ENCODE data around the gene NOP53.

DNA sequence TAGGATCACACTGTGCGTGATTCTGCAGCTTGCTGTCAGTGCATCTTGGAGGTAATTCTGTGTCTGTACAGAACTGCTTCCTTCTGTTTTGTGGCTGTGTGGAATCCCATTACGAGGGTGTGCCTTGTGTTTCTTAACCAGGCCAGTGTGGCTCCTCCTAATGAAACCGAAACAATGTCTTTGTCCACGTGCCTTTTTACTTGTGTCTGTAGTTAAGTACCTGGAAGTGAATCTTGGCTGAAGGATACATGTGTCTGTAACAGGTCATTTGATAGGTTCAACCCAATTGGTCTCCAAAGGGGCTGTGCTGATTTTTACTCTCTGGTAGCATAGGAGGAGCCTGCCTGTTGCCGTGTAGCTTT, 13.1 kb downstream of the NOP53 start:
- TF ChIP-seq RELA (CRISPR knock-in tag; IDR thresholded peaks at IDR 0.05; ENCODE audit: borderline replicate concordance): no peak
- no peak for TF ChIP-seq ZNF263 (CRISPR knock-in tag; IDR thresholded peaks at IDR 0.05; ENCODE audit: low read depth)
- TF ChIP-seq, protein P1, sequence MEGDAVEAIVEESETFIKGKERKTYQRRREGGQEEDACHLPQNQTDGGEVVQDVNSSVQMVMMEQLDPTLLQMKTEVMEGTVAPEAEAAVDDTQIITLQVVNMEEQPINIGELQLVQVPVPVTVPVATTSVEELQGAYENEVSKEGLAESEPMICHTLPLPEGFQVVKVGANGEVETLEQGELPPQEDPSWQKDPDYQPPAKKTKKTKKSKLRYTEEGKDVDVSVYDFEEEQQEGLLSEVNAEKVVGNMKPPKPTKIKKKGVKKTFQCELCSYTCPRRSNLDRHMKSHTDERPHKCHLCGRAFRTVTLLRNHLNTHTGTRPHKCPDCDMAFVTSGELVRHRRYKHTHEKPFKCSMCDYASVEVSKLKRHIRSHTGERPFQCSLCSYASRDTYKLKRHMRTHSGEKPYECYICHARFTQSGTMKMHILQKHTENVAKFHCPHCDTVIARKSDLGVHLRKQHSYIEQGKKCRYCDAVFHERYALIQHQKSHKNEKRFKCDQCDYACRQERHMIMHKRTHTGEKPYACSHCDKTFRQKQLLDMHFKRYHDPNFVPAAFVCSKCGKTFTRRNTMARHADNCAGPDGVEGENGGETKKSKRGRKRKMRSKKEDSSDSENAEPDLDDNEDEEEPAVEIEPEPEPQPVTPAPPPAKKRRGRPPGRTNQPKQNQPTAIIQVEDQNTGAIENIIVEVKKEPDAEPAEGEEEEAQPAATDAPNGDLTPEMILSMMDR (IDR thresholded peaks at IDR 0.05): no peak
- TF ChIP-seq PREB (CRISPR knock-in tag; IDR thresholded peaks at IDR 0.05; ENCODE audit: borderline replicate concordance): no peak
- TF ChIP-seq, protein P2, sequence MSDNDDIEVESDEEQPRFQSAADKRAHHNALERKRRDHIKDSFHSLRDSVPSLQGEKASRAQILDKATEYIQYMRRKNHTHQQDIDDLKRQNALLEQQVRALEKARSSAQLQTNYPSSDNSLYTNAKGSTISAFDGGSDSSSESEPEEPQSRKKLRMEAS (CRISPR knock-in tag; IDR thresholded peaks at IDR 0.05): no peak
- no peak for TF ChIP-seq NR3C1 (CRISPR knock-in tag; conservative IDR thresholded peaks at IDR 0.05; ENCODE audit: low read depth)
- TF ChIP-seq ATF6 (CRISPR knock-in tag; IDR thresholded peaks at IDR 0.05): no peak

Measured in WTC11 (cell line).